ENCODE measurements around the gene SEC24D. TPM values are rescaled to one million over a fixed set of nuclear protein-coding genes. Genes with fewer than 3 reads are reported as not detected.

The SEC24D gene
- total and polyA plus RNA-seq, 2 donors = 16.3 to 20.9 TPM

DNA sequence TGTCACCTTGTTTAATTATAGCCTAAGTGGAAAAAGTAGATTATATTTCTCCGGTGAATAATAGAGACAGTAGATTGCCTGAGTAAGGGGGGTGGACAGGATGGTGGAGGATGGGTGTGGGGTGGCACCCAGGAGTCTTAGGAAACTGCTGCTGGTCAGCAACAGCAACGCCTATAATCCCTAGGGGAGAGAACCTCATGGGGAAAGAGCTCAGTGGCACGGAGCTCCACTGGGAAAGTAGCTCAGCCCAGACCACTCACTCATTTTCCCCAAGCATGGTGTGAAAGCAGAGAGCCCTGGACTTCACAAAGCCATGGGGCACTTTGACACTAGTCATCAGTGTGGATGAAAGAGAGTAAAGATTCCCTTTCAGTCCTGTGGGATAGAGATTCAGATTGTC lies 119.6 kb downstream of the SEC24D start:
- Histone ChIP-seq H3K4me3 (ENCODE audit: low read length in 2 of 2) (no peak overlapping the region), H3K27me3 (ENCODE audit: control insufficient read depth in 2 of 2, insufficient read depth in 1 of 2, low read length in 1 of 2) (no peaks in the 10 kb centered on the region), H3K27ac (ENCODE audit: low read depth in 1 of 2, low read length in 1 of 2) (no peak overlapping the region), H3K4me1 (ENCODE audit: control insufficient read depth in 2 of 2, insufficient read depth in 2 of 2, low read length in 2 of 2) (no peaks in the 10 kb centered on the region), H3K9me3 (ENCODE audit: control insufficient read depth in 2 of 2, insufficient read depth in 1 of 2, low read length in 1 of 2) (no peaks in the 10 kb centered on the region), H3K36me3 (ENCODE audit: control insufficient read depth in 2 of 2, insufficient read depth in 2 of 2, low read length in 1 of 2) (peaks cover 0 to 24% of the 10 kb centered on the region in 2 donors)
- DNase-seq (ENCODE audit: low read depth in 6 of 9, low spot score in 9 of 9) = no peak
- WGBS = 92% methylated on average over 3 of the region's 3 CpGs

GRCh38 chr4:118714682-118715081 lies 121.2 kb downstream of the SEC24D start:
- no peaks in the 10 kb centered on the region for H3K27me3 ChIP-seq (ENCODE audit: control insufficient read depth in 2 of 2, insufficient read depth in 1 of 2, low read length in 1 of 2)
- 97% methylated on average over 4 of the region's 4 CpGs for WGBS
- H3K27ac ChIP-seq (ENCODE audit: low read depth in 1 of 2, low read length in 1 of 2) = no peak overlapping the region
- no peak overlapping the region for H3K4me3 ChIP-seq (ENCODE audit: low read length in 2 of 2)
- H3K9me3 ChIP-seq (ENCODE audit: control insufficient read depth in 2 of 2, insufficient read depth in 1 of 2, low read length in 1 of 2) = no peaks in the 10 kb centered on the region
- no peaks in the 10 kb centered on the region for H3K4me1 ChIP-seq (ENCODE audit: control insufficient read depth in 2 of 2, insufficient read depth in 2 of 2, low read length in 2 of 2)
- no peak for DNase-seq (ENCODE audit: low read depth in 6 of 9, low spot score in 9 of 9)
- peaks cover 7 to 34% of the 10 kb centered on the region in 2 donors for H3K36me3 ChIP-seq (ENCODE audit: control insufficient read depth in 2 of 2, insufficient read depth in 2 of 2, low read length in 1 of 2)

DNA sequence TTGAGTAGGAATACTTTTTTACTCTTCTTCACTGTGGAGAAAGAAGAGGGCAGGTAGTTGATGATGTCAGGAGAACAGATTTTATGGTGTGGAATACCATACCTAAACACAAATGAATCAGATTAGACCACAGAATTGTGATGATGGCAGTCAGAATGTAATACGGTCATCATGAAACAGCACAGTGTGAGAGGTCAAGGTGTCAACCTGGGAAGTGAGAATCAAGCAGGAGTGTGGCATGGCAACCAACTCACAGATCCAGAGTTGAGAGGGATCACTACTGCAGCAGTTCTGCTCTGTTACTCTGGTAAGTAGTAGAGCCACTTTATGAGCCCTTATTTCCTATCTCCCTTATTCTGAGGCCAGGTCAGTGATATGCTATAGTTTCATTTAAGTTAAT lies 123.1 kb downstream of the SEC24D start:
- WGBS = 98% methylated on average over 1 of the region's 1 CpG

DNA sequence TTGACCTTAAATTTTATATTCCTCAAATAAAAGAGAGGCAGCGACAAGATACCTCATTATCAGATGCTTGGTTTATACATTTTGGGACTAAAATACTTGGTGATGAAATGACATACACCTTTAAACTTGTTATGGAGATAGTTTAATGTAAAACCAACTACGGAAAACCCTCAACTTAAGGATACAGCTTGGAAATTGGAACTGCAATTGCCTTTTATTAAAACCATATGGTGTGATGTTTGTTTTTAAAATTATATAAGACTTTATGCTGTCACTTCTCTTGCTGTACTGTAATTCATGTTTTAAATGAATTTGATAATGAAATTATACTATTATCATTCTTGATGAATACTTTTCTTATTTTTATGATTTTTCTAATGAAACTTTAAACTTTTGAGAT lies 124.9 kb downstream of the SEC24D start:
- no peak for DNase-seq (ENCODE audit: low read depth in 6 of 9, low spot score in 9 of 9)
- 97% methylated on average over 2 of the region's 2 CpGs for WGBS
- no peak overlapping the region for H3K4me3 ChIP-seq (ENCODE audit: low read length in 2 of 2)

More for the DNA sequence above, 123.1 kb downstream of the SEC24D start:
- Histone ChIP-seq H3K4me1 (ENCODE audit: control insufficient read depth in 2 of 2, insufficient read depth in 2 of 2, low read length in 2 of 2) (no peaks in the 10 kb centered on the region), H3K27me3 (ENCODE audit: control insufficient read depth in 2 of 2, insufficient read depth in 1 of 2, low read length in 1 of 2) (no peaks in the 10 kb centered on the region), H3K27ac (ENCODE audit: low read depth in 1 of 2, low read length in 1 of 2) (no peak overlapping the region), H3K9me3 (ENCODE audit: control insufficient read depth in 2 of 2, insufficient read depth in 1 of 2, low read length in 1 of 2) (no peaks in the 10 kb centered on the region), H3K36me3 (ENCODE audit: control insufficient read depth in 2 of 2, insufficient read depth in 2 of 2, low read length in 1 of 2) (peaks cover 7 to 43% of the 10 kb centered on the region in 2 donors), H3K4me3 (ENCODE audit: low read length in 2 of 2) (no peak overlapping the region)
- no peak for DNase-seq (ENCODE audit: low read depth in 6 of 9, low spot score in 9 of 9)

DNA sequence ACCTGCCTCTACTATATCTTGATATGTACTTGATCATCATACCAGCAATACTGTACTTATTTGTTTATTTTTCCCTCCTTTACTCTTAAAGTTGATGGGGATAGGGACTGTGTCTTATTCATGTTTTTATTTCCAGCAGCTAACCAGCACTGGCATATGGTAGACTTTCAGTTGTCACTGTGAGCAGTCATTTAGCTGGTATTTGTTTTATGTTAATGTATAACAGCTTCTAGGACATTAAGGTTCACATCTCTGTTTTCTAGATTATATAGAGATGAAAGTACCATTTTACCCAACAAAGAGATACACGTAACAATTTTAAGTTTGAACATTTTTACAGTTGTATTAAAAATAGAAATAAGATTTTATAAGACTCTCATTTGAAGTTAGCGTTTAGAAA lies 132.8 kb downstream of the SEC24D start:
- Histone ChIP-seq H3K27ac (ENCODE audit: low read depth in 1 of 2, low read length in 1 of 2) (no peak overlapping the region), H3K4me1 (ENCODE audit: control insufficient read depth in 2 of 2, insufficient read depth in 2 of 2, low read length in 2 of 2) (no peaks in the 10 kb centered on the region), H3K4me3 (ENCODE audit: low read length in 2 of 2) (no peak overlapping the region), H3K27me3 (ENCODE audit: control insufficient read depth in 2 of 2, insufficient read depth in 1 of 2, low read length in 1 of 2) (no peaks in the 10 kb centered on the region), H3K9me3 (ENCODE audit: control insufficient read depth in 2 of 2, insufficient read depth in 1 of 2, low read length in 1 of 2) (no peaks in the 10 kb centered on the region), H3K36me3 (ENCODE audit: control insufficient read depth in 2 of 2, insufficient read depth in 2 of 2, low read length in 1 of 2) (peaks cover 23 to 53% of the 10 kb centered on the region in 2 donors)
- no peak for DNase-seq (ENCODE audit: low read depth in 6 of 9, low spot score in 9 of 9)
- WGBS = 99% methylated on average over 2 of the region's 2 CpGs

More for the DNA sequence above, 124.9 kb downstream of the SEC24D start:
- no peak overlapping the region for H3K27ac ChIP-seq (ENCODE audit: low read depth in 1 of 2, low read length in 1 of 2)
- no peaks in the 10 kb centered on the region for H3K9me3 ChIP-seq (ENCODE audit: control insufficient read depth in 2 of 2, insufficient read depth in 1 of 2, low read length in 1 of 2)
- peaks cover 12 to 48% of the 10 kb centered on the region in 2 donors for H3K36me3 ChIP-seq (ENCODE audit: control insufficient read depth in 2 of 2, insufficient read depth in 2 of 2, low read length in 1 of 2)
- H3K4me1 ChIP-seq (ENCODE audit: control insufficient read depth in 2 of 2, insufficient read depth in 2 of 2, low read length in 2 of 2) = no peaks in the 10 kb centered on the region
- no peaks in the 10 kb centered on the region for H3K27me3 ChIP-seq (ENCODE audit: control insufficient read depth in 2 of 2, insufficient read depth in 1 of 2, low read length in 1 of 2)

DNA sequence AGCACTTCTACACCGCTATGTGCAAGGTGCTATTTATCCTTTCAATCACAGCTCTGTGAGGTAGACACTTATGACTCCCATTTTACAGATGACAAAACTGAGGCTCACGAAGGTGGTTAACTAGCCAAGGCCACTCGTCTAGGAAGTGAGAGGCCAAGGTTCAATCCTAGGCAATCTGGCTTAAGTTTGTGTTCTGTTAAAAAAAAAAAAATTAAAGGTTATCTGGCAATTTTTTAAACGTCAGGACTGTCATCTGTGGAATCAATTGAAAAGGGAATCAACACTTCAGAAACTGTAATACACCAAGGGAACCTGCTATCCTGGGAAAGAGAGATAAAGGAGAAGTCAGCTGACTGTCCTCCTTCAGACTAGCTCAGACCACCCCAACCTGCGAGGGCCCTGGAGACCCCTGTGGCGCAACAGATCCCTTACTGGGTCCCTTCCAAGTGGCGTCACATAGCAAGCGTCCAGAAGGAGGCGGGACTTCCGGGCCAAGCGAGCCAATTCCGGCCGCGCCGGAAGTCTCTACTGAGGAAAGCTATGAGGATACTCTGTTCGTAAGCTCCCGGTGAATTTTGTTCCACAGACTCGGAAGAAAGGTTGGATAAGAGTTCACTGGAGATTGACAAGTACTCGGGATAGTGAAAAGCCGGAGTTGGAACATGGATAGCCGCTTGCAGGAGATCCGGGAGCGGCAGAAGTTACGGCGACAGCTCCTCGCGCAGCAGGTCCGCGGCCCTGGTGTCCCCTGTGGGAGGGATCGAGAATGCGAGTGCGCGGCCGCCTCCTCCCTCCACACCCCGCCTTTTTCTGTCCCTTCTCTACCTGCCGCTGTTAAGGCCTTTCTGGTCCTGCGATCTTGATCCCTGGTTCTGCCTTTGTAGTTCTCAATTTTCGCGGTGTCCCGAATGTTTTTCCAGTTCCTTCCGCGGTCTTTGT lies 150.8 kb downstream of the SEC24D start, which contains the start of gene METTL14:
METTL14 (plus strand) TSS at position 520 of the 939 bp plus-strand sequence; CDS start at position 663, 143 bp downstream.
- H3K27ac ChIP-seq (ENCODE audit: low read depth in 1 of 2, low read length in 1 of 2) = peak within 1 kb of the TSS; percentile 64 to 84
- 6% methylated on average over 42 of the region's 42 CpGs for WGBS
- peak; percentile 77 to 95 (median 88) for DNase-seq (ENCODE audit: low read depth in 6 of 9, low spot score in 9 of 9)

DNA sequence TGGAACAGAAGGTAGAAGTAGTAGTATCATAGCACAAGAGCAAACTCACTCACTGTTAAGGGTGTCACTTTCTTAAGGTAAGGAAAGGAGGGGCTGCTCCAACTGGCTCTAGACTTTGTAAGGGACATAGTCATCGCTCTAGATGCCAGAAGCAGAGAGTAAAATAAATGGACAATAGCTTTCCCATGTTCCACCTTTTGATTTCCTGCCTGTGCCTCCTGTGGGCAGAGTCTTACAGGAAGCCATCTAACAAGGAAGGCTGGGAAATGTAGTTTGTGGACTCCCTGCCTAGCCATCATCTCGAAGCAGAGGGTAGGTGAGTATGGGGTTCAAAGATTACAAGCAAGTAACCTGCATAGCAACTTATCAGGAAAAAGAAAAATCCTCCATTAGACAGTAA lies 152.4 kb downstream of the SEC24D start:
- Histone ChIP-seq H3K4me3 (ENCODE audit: low read length in 2 of 2) (no peak overlapping the region), H3K27me3 (ENCODE audit: control insufficient read depth in 2 of 2, insufficient read depth in 1 of 2, low read length in 1 of 2) (no peaks in the 10 kb centered on the region), H3K4me1 (ENCODE audit: control insufficient read depth in 2 of 2, insufficient read depth in 2 of 2, low read length in 2 of 2) (peaks cover 2 to 4% of the 10 kb centered on the region in 2 donors), H3K36me3 (ENCODE audit: control insufficient read depth in 2 of 2, insufficient read depth in 2 of 2, low read length in 1 of 2) (peaks cover 4 to 8% of the 10 kb centered on the region in 2 donors), H3K27ac (ENCODE audit: low read depth in 1 of 2, low read length in 1 of 2) (no peak overlapping the region), H3K9me3 (ENCODE audit: control insufficient read depth in 2 of 2, insufficient read depth in 1 of 2, low read length in 1 of 2) (no peaks in the 10 kb centered on the region)
- DNase-seq (ENCODE audit: low read depth in 6 of 9, low spot score in 9 of 9) = no peak
- 36% methylated on average over 2 of the region's 2 CpGs for WGBS

More for the DNA sequence above, 150.8 kb downstream of the SEC24D start, which contains the start of gene METTL14:
- H3K4me3 ChIP-seq (ENCODE audit: low read length in 2 of 2) = peak within 1 kb of the TSS; percentile 61 to 84
- H3K36me3 ChIP-seq (ENCODE audit: control insufficient read depth in 2 of 2, insufficient read depth in 2 of 2, low read length in 1 of 2) = peaks cover 11 to 18% of the 10 kb centered on the region in 2 donors
- no peaks in the 10 kb centered on the region for H3K27me3 ChIP-seq (ENCODE audit: control insufficient read depth in 2 of 2, insufficient read depth in 1 of 2, low read length in 1 of 2)
- peaks cover 2 to 4% of the 10 kb centered on the region in 2 donors for H3K4me1 ChIP-seq (ENCODE audit: control insufficient read depth in 2 of 2, insufficient read depth in 2 of 2, low read length in 2 of 2)
- no peaks in the 10 kb centered on the region for H3K9me3 ChIP-seq (ENCODE audit: control insufficient read depth in 2 of 2, insufficient read depth in 1 of 2, low read length in 1 of 2)

GRCh38 chr4:118682928-118683327 lies 153.0 kb downstream of the SEC24D start:
- Histone ChIP-seq H3K27ac (ENCODE audit: low read depth in 1 of 2, low read length in 1 of 2) (no peak overlapping the region), H3K9me3 (ENCODE audit: control insufficient read depth in 2 of 2, insufficient read depth in 1 of 2, low read length in 1 of 2) (no peaks in the 10 kb centered on the region), H3K27me3 (ENCODE audit: control insufficient read depth in 2 of 2, insufficient read depth in 1 of 2, low read length in 1 of 2) (no peaks in the 10 kb centered on the region), H3K4me3 (ENCODE audit: low read length in 2 of 2) (no peak overlapping the region), H3K4me1 (ENCODE audit: control insufficient read depth in 2 of 2, insufficient read depth in 2 of 2, low read length in 2 of 2) (peaks cover 2 to 4% of the 10 kb centered on the region in 2 donors), H3K36me3 (ENCODE audit: control insufficient read depth in 2 of 2, insufficient read depth in 2 of 2, low read length in 1 of 2) (peaks cover 2 to 3% of the 10 kb centered on the region in 2 donors)
- DNase-seq (ENCODE audit: low read depth in 6 of 9, low spot score in 9 of 9) = no peak
- 35% methylated on average over 1 of the region's 1 CpG for WGBS

DNA sequence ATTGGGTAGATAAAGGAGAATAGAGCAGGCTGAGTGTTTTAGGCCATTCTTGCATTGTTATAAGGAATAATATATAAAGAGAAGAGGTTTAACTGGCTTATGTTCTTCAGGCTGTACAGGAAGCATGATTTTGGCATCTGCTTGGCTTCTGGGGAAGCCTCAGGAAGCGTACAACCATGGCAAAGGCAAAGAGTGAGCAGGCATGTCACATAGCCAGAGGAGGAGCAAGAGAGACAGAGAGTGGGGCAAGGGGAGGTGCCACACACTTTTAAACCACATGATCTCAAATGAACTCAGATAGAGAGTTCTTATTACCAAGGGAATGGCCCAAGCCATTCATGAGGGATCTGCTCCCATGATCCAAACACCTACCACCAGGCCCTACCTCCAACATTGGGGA lies 155.1 kb downstream of the SEC24D start:
- DNase-seq (ENCODE audit: low read depth in 6 of 9, low spot score in 9 of 9) = no peak
- H3K36me3 ChIP-seq (ENCODE audit: control insufficient read depth in 2 of 2, insufficient read depth in 2 of 2, low read length in 1 of 2) = no peaks in the 10 kb centered on the region
- no peak overlapping the region for H3K4me3 ChIP-seq (ENCODE audit: low read length in 2 of 2)
- H3K27ac ChIP-seq (ENCODE audit: low read depth in 1 of 2, low read length in 1 of 2) = no peak overlapping the region
- H3K4me1 ChIP-seq (ENCODE audit: control insufficient read depth in 2 of 2, insufficient read depth in 2 of 2, low read length in 2 of 2) = no peaks in the 10 kb centered on the region
- 85% methylated on average over 1 of the region's 1 CpG for WGBS
- no peaks in the 10 kb centered on the region for H3K9me3 ChIP-seq (ENCODE audit: control insufficient read depth in 2 of 2, insufficient read depth in 1 of 2, low read length in 1 of 2)
- no peaks in the 10 kb centered on the region for H3K27me3 ChIP-seq (ENCODE audit: control insufficient read depth in 2 of 2, insufficient read depth in 1 of 2, low read length in 1 of 2)
